Measurements from ENCODE around the gene MDK.

- TF ChIP-seq CTCF (IDR thresholded peaks at IDR 0.05): no peak
- TF ChIP-seq EP300 (IDR thresholded peaks at IDR 0.05): no peak
Measured at GRCh38 chr11:46366661-46367161, 14.8 kb upstream of the MDK start.
